ENCODE data around the gene PLA2G1B. TPM values are rescaled to one million over a fixed set of nuclear protein-coding genes. Genes with fewer than 3 reads are reported as not detected.

PLA2G1B gene
- total and polyA plus RNA-seq, 4 donors, result 6.5 to 193 (median 29.1) TPM

DNA sequence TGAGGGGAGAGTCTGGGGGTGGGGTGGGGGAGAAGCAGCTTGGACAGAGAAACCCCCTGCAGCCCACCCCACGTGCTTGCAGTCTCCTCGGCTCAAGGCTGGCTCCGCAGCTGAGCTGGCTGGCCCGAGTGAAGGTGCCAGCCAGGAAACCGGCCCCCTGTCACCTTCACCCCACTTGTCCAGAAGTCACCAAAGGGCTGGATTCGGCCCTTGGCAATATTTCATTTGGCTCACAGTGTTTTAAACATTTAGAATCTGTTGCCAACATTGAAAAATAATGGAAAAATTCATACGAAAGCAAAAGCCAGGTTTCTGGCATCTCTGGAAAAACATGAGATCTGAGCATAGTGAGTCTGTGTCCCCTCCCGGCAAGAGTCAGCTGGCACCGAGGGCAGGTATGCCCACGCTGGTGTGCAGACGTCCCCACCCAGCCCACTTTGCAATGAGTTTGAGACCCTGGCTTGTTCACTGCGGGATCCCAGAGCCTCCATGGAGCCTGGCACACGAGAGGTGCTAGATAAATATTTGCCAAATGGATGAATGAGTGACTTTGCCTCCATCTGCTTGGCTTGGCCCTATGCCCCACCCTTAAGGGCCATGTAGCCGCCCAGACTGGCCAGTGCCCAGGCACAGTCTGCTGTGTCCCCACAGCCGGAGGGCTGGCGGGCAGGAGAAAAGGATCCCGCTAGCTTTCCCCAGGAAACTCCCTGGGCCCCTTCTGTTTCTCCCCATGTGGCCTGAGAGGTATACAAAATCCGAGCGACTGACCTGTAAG lies 23.2 kb upstream of the PLA2G1B start:
- Histone ChIP-seq H3K9me3 (ENCODE audit: control insufficient read depth in 4 of 4, insufficient read depth in 3 of 4, low read length in 3 of 4) (peaks cover 0 to 4% (median 0%) of the 10 kb centered on the region in 4 donors), H3K36me3 (ENCODE audit: control insufficient read depth in 4 of 4, insufficient read depth in 4 of 4, low read length in 4 of 4) (peaks cover 0 to 16% (median 4%) of the 10 kb centered on the region in 4 donors), H3K27ac (ENCODE audit: low read depth in 1 of 2, low read length in 1 of 2) (no peak overlapping the region), H3K27me3 (ENCODE audit: control insufficient read depth in 3 of 3, insufficient read depth in 3 of 3, low read length in 2 of 3) (no peaks in the 10 kb centered on the region), H3K9ac (ENCODE audit: insufficient read depth in 1 of 2, low read length in 2 of 2) (no peak overlapping the region), H3K4me1 (ENCODE audit: control insufficient read depth in 5 of 5, insufficient read depth in 5 of 5, low read length in 5 of 5) (peaks cover 0 to 2% (median 0%) of the 10 kb centered on the region in 5 donors), H3K4me3 (no peak overlapping the region)
- WGBS, 2 donors, result 58 to 77% methylated on average over 19 of the region's 19 CpGs
- no peak for TF ChIP-seq CTCF (IDR thresholded peaks at IDR 0.05; ENCODE audit: control extremely low read depth, extremely low read depth)
- peak in 1 of 3 donors; percentile 28 for DNase-seq
- ATAC-seq (ENCODE audit: insufficient read depth, low FRiP score), result peak; percentile 47

DNA sequence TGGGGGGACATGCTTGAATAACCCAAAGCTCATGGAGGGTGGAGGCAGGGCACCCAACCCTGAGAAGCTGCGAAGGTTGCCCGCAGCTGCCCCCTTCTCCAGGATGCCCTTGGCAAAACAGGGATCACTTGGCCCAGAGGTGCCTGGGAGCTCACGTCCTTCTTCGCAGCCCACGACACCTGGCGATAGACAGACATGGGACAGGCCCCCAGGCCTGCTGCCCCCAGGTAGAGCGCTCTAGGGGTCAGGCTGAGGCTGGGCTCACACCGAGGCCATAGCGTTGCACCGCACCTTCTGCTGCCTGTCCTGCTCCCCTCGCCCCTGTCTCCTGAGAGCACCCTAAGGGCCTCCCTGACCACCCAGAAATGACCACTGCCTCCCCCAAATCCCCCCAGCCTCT lies 20.2 kb upstream of the PLA2G1B start:
- ATAC-seq (ENCODE audit: insufficient read depth, low FRiP score) (no peak), DNase-seq (no peak)
- Histone ChIP-seq H3K27me3 (ENCODE audit: control insufficient read depth in 3 of 3, insufficient read depth in 3 of 3, low read length in 2 of 3) (no peaks in the 10 kb centered on the region), H3K9me3 (ENCODE audit: control insufficient read depth in 4 of 4, insufficient read depth in 3 of 4, low read length in 3 of 4) (peaks cover 0 to 2% (median 0%) of the 10 kb centered on the region in 4 donors), H3K4me3 (no peak overlapping the region), H3K9ac (ENCODE audit: insufficient read depth in 1 of 2, low read length in 2 of 2) (no peak overlapping the region), H3K36me3 (ENCODE audit: control insufficient read depth in 4 of 4, insufficient read depth in 4 of 4, low read length in 4 of 4) (peaks cover 0 to 15% (median 4%) of the 10 kb centered on the region in 4 donors), H3K27ac (ENCODE audit: low read depth in 1 of 2, low read length in 1 of 2) (no peak overlapping the region), H3K4me1 (ENCODE audit: control insufficient read depth in 5 of 5, insufficient read depth in 5 of 5, low read length in 5 of 5) (peaks cover 0 to 2% (median 0%) of the 10 kb centered on the region in 5 donors)
- whole genome bisulfite sequencing, 2 donors, result 97% methylated on average over 11 of the region's 11 CpGs
- TF ChIP-seq CTCF (IDR thresholded peaks at IDR 0.05; ENCODE audit: control extremely low read depth, extremely low read depth), result no peak

- no peak overlapping the region for H3K4me3 ChIP-seq
- TF ChIP-seq CTCF (IDR thresholded peaks at IDR 0.05; ENCODE audit: control extremely low read depth, extremely low read depth), result no peak
- DNase-seq (no peak), ATAC-seq (ENCODE audit: insufficient read depth, low FRiP score) (no peak)
- 83 to 90% methylated on average over 7 of the region's 7 CpGs for WGBS, 2 donors
- H3K9me3 ChIP-seq (ENCODE audit: control insufficient read depth in 4 of 4, insufficient read depth in 3 of 4, low read length in 3 of 4), result peaks cover 0 to 2% (median 0%) of the 10 kb centered on the region in 4 donors
- H3K36me3 ChIP-seq (ENCODE audit: control insufficient read depth in 4 of 4, insufficient read depth in 4 of 4, low read length in 4 of 4), result peaks cover 0 to 10% (median 4%) of the 10 kb centered on the region in 4 donors
- H3K4me1 ChIP-seq (ENCODE audit: control insufficient read depth in 5 of 5, insufficient read depth in 5 of 5, low read length in 5 of 5), result peaks cover 0 to 2% (median 0%) of the 10 kb centered on the region in 5 donors
- no peak overlapping the region for H3K27ac ChIP-seq (ENCODE audit: low read depth in 1 of 2, low read length in 1 of 2)
- no peak overlapping the region for H3K9ac ChIP-seq (ENCODE audit: insufficient read depth in 1 of 2, low read length in 2 of 2)
- no peaks in the 10 kb centered on the region for H3K27me3 ChIP-seq (ENCODE audit: control insufficient read depth in 3 of 3, insufficient read depth in 3 of 3, low read length in 2 of 3)
Observed at GRCh38 chr12:120346681-120347080, 19.1 kb upstream of the PLA2G1B start.

Measured in lung (tissue), 12 donors.